NK-92 (cell line): Measurements from ENCODE around the gene CC2D2B.

Source experiments
- DNase-seq: peaks from one replicate; lab custom pipeline; 2025; ENCODE audit not compliant: unreplicated experiment; lab: John Stamatoyannopoulos, UW

CC2D2B gene

GRCh38 chr10:96073722-96074121 is 165.9 kb downstream of the CC2D2B start:
- no peak for DNase-seq

- DNase-seq: no peak
Measured at GRCh38 chr10:96074776-96075175, 167.0 kb downstream of the CC2D2B start.

DNA sequence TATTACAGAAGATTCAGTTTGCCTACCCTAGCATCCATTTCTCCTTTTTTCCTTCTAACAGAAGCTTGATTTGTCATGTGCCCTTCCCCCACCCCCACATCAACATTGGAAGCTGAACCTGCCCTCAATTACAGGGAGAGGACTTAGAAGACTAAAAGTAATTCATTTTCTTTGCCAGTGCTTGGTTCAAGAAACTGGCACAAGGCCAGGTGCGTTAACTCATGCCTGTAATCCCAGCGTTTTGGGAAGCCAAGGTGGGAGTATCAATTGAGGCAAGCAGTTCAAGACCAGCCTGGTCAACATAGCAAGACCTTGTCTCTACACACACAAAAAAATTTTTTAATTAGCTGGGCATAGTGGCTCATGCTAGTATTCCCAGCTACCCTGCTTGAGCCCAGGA is 168.2 kb downstream of the CC2D2B start:
- no peak for DNase-seq

DNA sequence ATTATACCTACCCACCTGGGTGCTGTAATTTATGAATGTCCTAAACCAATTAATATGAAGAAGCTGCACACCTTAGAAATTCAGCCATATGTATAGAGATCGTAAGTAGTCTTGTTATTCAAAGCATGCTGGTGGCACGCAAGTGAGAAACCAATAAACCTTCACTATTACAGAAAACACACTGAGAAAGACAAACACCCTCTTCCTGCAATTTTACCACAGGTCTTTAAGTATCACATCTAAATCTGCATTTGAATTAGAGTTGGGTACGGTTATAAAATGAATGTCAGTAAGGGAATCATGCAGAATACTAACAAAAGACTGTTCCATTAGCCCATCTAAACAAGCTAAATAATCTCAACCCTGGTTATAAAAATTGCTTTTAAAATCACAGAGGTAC is 169.4 kb downstream of the CC2D2B start:
- no peak for DNase-seq

- no peak for DNase-seq
Measured at GRCh38 chr10:96082153-96082552, 174.4 kb downstream of the CC2D2B start.
